ENCODE results near the gene FBXO42. TPM values are rescaled to one million over a fixed set of nuclear protein-coding genes. Genes with fewer than 3 reads are reported as not detected.

The FBXO42 gene
- total RNA-seq, 2 experiments from 2014 or later: 14.3 to 18.1 TPM

GRCh38 chr1:16386454-16387113 is 34.3 kb upstream of the FBXO42 start:
- Mint-ChIP-seq H3K4me3 (peak overlapping the region; percentile 61), H3K36me3 (ENCODE audit: low read depth) (peaks cover 13% of the 10 kb centered on the region), H3K4me1 (peaks cover 70% of the 10 kb centered on the region), H3K27ac (peak overlapping the region; percentile 86), H3K9me3 (ENCODE audit: low read depth) (no peaks in the 10 kb centered on the region), H3K27me3 (no peaks in the 10 kb centered on the region)
- ATAC-seq (peak; percentile 50), DNase-seq (no peak)
- CTCF ChIA-PET: interaction anchor here (0.9 to 1.5 kb wide), 4 partner anchors 10 to 142 kb away, joined by 3 to 5 read pairs (median 4); no protein-coding TSS in a partner anchor
- POLR2A ChIA-PET: interaction anchor here (1.4 to 1.5 kb wide), 2 partner anchors 12 to 18 kb away, joined by 6 to 7 read pairs; no protein-coding TSS in a partner anchor
- intact Hi-C loops (cut with DNase I, micrococcal nuclease): no loop called here

- Mint-ChIP-seq H3K27me3 (no peaks in the 10 kb centered on the region), H3K4me3 (no peak overlapping the region), H3K27ac (peak overlapping the region; percentile 86), H3K36me3 (ENCODE audit: low read depth) (peaks cover 13% of the 10 kb centered on the region), H3K4me1 (peaks cover 62% of the 10 kb centered on the region), H3K9me3 (ENCODE audit: low read depth) (no peaks in the 10 kb centered on the region)
- CTCF ChIA-PET: interaction anchor here (1.4 to 1.5 kb wide), 2 partner anchors 15 to 17 kb away, joined by 4 to 5 read pairs; no protein-coding TSS in a partner anchor
- intact Hi-C loops (cut with DNase I, micrococcal nuclease): loop anchor here in 1 of 2 experiments (1.0 kb wide), 1 partner anchor 12 kb away; no protein-coding TSS in a partner anchor
- POLR2A ChIA-PET: interaction anchor here (1.0 to 1.5 kb wide), 3 partner anchors 12 to 18 kb away, joined by 3 to 7 read pairs (median 6); no protein-coding TSS in a partner anchor
- ATAC-seq: no peak
- no peak for DNase-seq
Observed at GRCh38 chr1:16385659-16386453, 33.6 kb upstream of the FBXO42 start.

GRCh38 chr1:16383888-16384287 is 31.6 kb upstream of the FBXO42 start:
- Mint-ChIP-seq H3K4me1 (peaks cover 53% of the 10 kb centered on the region), H3K27ac (peak overlapping the region; percentile 75), H3K36me3 (ENCODE audit: low read depth) (peaks cover 13% of the 10 kb centered on the region), H3K4me3 (no peak overlapping the region), H3K9me3 (ENCODE audit: low read depth) (no peaks in the 10 kb centered on the region), H3K27me3 (no peaks in the 10 kb centered on the region)
- intact Hi-C loops (cut with DNase I, micrococcal nuclease): no loop called here
- POLR2A ChIA-PET: no interaction called here
- CTCF ChIA-PET: no interaction called here
- ATAC-seq (no peak), DNase-seq (no peak)

GRCh38 chr1:16380868-16381267 is 28.6 kb upstream of the FBXO42 start:
- H3K4me3 Mint-ChIP-seq: no peak overlapping the region
- peaks cover 51% of the 10 kb centered on the region for H3K4me1 Mint-ChIP-seq
- no peaks in the 10 kb centered on the region for H3K9me3 Mint-ChIP-seq (ENCODE audit: low read depth)
- ChIA-PET CTCF (interaction anchor here (0.7 to 1.5 kb wide), 2 partner anchors 8 to 16 kb away, joined by 3 to 4 read pairs; no protein-coding TSS in a partner anchor), POLR2A (interaction anchor here (1.5 kb wide), 1 partner anchor 13 kb away, joined by 4 read pairs; no protein-coding TSS in a partner anchor)
- no peak for DNase-seq
- no peak for ATAC-seq
- peaks cover 6% of the 10 kb centered on the region for H3K36me3 Mint-ChIP-seq (ENCODE audit: low read depth)
- no peak overlapping the region for H3K27ac Mint-ChIP-seq
- H3K27me3 Mint-ChIP-seq: no peaks in the 10 kb centered on the region
- intact Hi-C loops (cut with DNase I, micrococcal nuclease): no loop called here

GRCh38 chr1:16378443-16378842 is 26.2 kb upstream of the FBXO42 start:
- H3K9me3 Mint-ChIP-seq (ENCODE audit: low read depth): no peaks in the 10 kb centered on the region

GRCh38 chr1:16376971-16377370 is 24.7 kb upstream of the FBXO42 start:
- Mint-ChIP-seq H3K27me3 (no peaks in the 10 kb centered on the region), H3K9me3 (ENCODE audit: low read depth) (no peaks in the 10 kb centered on the region), H3K4me3 (no peak overlapping the region), H3K27ac (no peak overlapping the region), H3K36me3 (ENCODE audit: low read depth) (peaks cover 18% of the 10 kb centered on the region), H3K4me1 (peaks cover 61% of the 10 kb centered on the region)
- ChIA-PET CTCF (interaction anchor here (0.7 kb wide), 1 partner anchor 61 kb away, joined by 3 read pairs; no protein-coding TSS in a partner anchor), POLR2A (no interaction called here)
- no peak for ATAC-seq
- no peak for DNase-seq
- intact Hi-C loops (cut with DNase I, micrococcal nuclease): no loop called here

More at GRCh38 chr1:16378443-16378842, 26.2 kb upstream of the FBXO42 start:
- intact Hi-C loops (cut with DNase I, micrococcal nuclease): no loop called here
- no peak overlapping the region for H3K27ac Mint-ChIP-seq
- CTCF ChIA-PET: interaction anchor here (0.7 kb wide), 1 partner anchor 142 kb away, joined by 3 read pairs; no protein-coding TSS in a partner anchor
- no peak overlapping the region for H3K4me3 Mint-ChIP-seq
- no peaks in the 10 kb centered on the region for H3K27me3 Mint-ChIP-seq
- ATAC-seq: no peak
- POLR2A ChIA-PET: no interaction called here
- peaks cover 11% of the 10 kb centered on the region for H3K36me3 Mint-ChIP-seq (ENCODE audit: low read depth)
- DNase-seq: no peak
- peaks cover 55% of the 10 kb centered on the region for H3K4me1 Mint-ChIP-seq

- intact Hi-C loops (cut with DNase I, micrococcal nuclease): no loop called here
- Mint-ChIP-seq H3K4me1 (peaks cover 68% of the 10 kb centered on the region), H3K36me3 (ENCODE audit: low read depth) (peaks cover 20% of the 10 kb centered on the region), H3K9me3 (ENCODE audit: low read depth) (no peaks in the 10 kb centered on the region), H3K27me3 (no peaks in the 10 kb centered on the region), H3K27ac (peak overlapping the region; percentile 4), H3K4me3 (no peak overlapping the region)
- POLR2A ChIA-PET: interaction anchor here (0.6 kb wide), 1 partner anchor 110 kb away, joined by 8 read pairs; no protein-coding TSS in a partner anchor
- CTCF ChIA-PET: interaction anchor here (0.6 to 2.4 kb wide), 7 partner anchors 11 to 369 kb away, joined by 3 to 8 read pairs (median 4); partner anchors contain the start of genes FBXO42 and NECAP2
- no peak for DNase-seq
- ATAC-seq: no peak
Observed at GRCh38 chr1:16375521-16376340, 23.5 kb upstream of the FBXO42 start.

- peak overlapping the region; percentile 48 for H3K27ac Mint-ChIP-seq
- DNase-seq (no peak), ATAC-seq (no peak)
- H3K36me3 Mint-ChIP-seq (ENCODE audit: low read depth): peaks cover 23% of the 10 kb centered on the region
- ChIA-PET POLR2A (interaction anchor here (1.1 kb wide), 1 partner anchor 12 kb away, joined by 7 read pairs; no protein-coding TSS in a partner anchor), CTCF (interaction anchor here (0.6 to 2.4 kb wide), 4 partner anchors 9 to 66 kb away, joined by 3 to 8 read pairs (median 6); partner anchors contain the start of genes FBXO42 and NECAP2)
- intact Hi-C loops (cut with DNase I, micrococcal nuclease): loop anchor here in 1 of 2 experiments (1.0 kb wide), 1 partner anchor 11 kb away; no protein-coding TSS in a partner anchor
- H3K27me3 Mint-ChIP-seq: no peaks in the 10 kb centered on the region
- no peaks in the 10 kb centered on the region for H3K9me3 Mint-ChIP-seq (ENCODE audit: low read depth)
- H3K4me1 Mint-ChIP-seq: peaks cover 76% of the 10 kb centered on the region
- no peak overlapping the region for H3K4me3 Mint-ChIP-seq
Observed at GRCh38 chr1:16374266-16374665, 22.0 kb upstream of the FBXO42 start.

GRCh38 chr1:16372535-16373285 is 20.4 kb upstream of the FBXO42 start:
- CTCF ChIA-PET: interaction anchor here (1.4 kb wide), 2 partner anchors 9 kb away, joined by 4 to 5 read pairs; no protein-coding TSS in a partner anchor
- no peak for ATAC-seq
- H3K4me1 Mint-ChIP-seq: peaks cover 79% of the 10 kb centered on the region
- no peak overlapping the region for H3K4me3 Mint-ChIP-seq
- H3K27ac Mint-ChIP-seq: peak overlapping the region; percentile 83
- H3K27me3 Mint-ChIP-seq: no peaks in the 10 kb centered on the region
- POLR2A ChIA-PET: interaction anchor here (0.6 kb wide), 1 partner anchor 9 kb away, joined by 3 read pairs; no protein-coding TSS in a partner anchor
- peaks cover 33% of the 10 kb centered on the region for H3K36me3 Mint-ChIP-seq (ENCODE audit: low read depth)
- no peaks in the 10 kb centered on the region for H3K9me3 Mint-ChIP-seq (ENCODE audit: low read depth)
- intact Hi-C loops (cut with DNase I, micrococcal nuclease): no loop called here
- DNase-seq: no peak

GRCh38 chr1:16371725-16372124 is 19.4 kb upstream of the FBXO42 start:
- Mint-ChIP-seq H3K9me3 (ENCODE audit: low read depth) (no peaks in the 10 kb centered on the region), H3K36me3 (ENCODE audit: low read depth) (peaks cover 33% of the 10 kb centered on the region), H3K27ac (peak overlapping the region; percentile 83), H3K4me3 (peak overlapping the region; percentile 47), H3K27me3 (no peaks in the 10 kb centered on the region), H3K4me1 (peaks cover 73% of the 10 kb centered on the region)
- no peak for DNase-seq
- intact Hi-C loops (cut with DNase I, micrococcal nuclease): no loop called here
- POLR2A ChIA-PET: interaction anchor here (0.7 kb wide), 1 partner anchor 134 kb away, joined by 4 read pairs; no protein-coding TSS in a partner anchor
- ATAC-seq: peak; percentile 11
- CTCF ChIA-PET: interaction anchor here (1.4 to 1.8 kb wide), 3 partner anchors 9 to 15 kb away, joined by 4 to 5 read pairs (median 5); no protein-coding TSS in a partner anchor

Measured in activated CD4-positive, alpha-beta T cell treated with anti-CD3 and anti-CD28 coated beads for 36 hours (primary cell).